ENCODE data around the gene RFTN1. TPM values are rescaled to one million over a fixed set of nuclear protein-coding genes. Genes with fewer than 3 reads are reported as not detected.

The RFTN1 gene
- total RNA-seq, 1 donor from 2014 or later = 26.5 TPM

GRCh38 chr3:16423947-16424673, 89.4 kb downstream of the RFTN1 start:
- DNase-seq (ENCODE audit: low spot score) = no peak
- intact Hi-C loops (cut with DNase I) = no loop called here

DNA sequence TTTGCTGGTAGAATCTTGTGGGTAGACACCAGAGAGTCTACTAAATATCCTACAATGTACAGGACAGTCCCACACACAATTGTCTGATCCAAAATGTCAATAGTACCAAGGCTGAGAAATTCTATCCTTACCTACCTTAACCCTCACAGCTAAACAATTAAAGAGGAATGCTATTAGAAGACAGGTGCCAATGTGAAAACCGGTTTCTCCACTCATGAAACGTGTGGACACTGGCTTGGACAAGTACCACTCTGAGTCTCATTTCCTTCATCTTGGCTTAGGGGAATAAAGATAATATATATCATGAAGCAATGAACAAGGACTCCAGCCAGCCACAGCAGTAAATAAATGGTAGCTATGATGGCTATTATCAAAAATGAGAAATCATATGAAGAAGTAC, 90.2 kb downstream of the RFTN1 start:
- no peak for DNase-seq (ENCODE audit: low spot score)
- intact Hi-C loops (cut with DNase I) = no loop called here

- intact Hi-C loops (cut with DNase I) = no loop called here
- no peak for DNase-seq (ENCODE audit: low spot score)
These were observed 93.8 kb downstream of the RFTN1 start for GRCh38 chr3:16419640-16420241.

DNA sequence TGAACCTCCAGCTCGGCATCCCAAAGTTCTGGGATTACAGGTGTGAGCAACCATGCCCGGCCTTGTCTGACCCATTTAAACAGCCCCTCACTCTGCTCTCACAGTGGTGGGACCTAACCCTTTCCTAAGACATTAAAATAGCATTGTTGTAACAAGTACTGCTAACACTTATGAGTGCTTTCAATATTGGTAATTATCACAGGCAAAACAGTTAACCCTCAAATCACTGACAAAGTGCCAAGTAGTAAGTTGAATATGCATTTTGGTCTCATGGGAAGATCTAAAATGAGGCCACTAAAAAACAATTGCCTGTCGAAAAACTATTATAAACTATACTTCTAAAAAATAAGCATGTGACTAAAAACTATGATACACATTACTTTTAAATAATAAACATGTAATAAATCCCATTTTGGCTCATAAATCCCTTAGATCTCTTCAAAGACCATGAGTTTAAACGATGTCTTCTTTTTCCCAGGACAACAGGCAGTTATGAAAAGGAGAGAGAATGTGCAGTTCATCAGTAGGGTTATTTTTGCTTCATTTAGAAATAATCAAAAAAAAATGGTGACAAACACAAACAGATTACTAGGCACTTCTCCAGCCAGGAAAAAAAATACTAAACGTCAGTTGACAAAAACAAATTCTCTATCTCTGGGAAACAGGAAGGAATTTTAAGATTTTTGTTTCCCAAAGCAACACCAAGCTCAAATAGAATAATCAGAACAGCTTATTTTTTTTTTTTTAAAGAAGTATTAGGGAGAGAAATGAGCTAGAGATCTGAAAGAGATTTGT, 95.4 kb downstream of the RFTN1 start:
- intact Hi-C loops (cut with DNase I) = no loop called here
- no peak for DNase-seq (ENCODE audit: low spot score)

DNA sequence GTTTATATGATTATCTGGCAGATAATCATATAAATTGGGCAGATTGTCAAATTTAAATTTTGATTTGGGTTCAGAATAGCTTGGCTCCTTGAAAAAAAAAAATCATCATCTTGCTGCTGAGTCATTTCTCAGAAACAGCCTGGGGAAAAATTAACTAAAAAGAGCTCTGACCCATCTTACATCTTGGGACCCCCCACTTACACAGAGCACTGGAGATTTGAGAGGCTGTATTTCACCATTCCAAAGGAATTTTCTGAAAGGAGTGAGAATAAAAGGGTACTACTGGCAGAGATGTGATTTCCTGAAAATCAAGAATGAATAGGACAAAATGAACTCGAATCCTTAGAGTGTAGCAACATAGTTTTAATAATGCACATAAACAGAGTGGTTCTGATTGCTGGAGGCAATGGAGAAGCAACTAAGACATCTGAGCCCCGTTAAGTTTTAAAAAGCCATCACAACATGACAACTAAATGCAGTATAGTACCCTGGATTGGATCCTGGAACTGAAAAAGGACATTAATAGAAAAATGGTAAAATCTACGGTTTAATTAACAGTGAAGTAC, 97.5 kb downstream of the RFTN1 start:
- intact Hi-C loops (cut with DNase I) = no loop called here
- DNase-seq (ENCODE audit: low spot score) = no peak

GRCh38 chr3:16413321-16413720, 100.2 kb downstream of the RFTN1 start:
- intact Hi-C loops (cut with DNase I) = no loop called here

DNA sequence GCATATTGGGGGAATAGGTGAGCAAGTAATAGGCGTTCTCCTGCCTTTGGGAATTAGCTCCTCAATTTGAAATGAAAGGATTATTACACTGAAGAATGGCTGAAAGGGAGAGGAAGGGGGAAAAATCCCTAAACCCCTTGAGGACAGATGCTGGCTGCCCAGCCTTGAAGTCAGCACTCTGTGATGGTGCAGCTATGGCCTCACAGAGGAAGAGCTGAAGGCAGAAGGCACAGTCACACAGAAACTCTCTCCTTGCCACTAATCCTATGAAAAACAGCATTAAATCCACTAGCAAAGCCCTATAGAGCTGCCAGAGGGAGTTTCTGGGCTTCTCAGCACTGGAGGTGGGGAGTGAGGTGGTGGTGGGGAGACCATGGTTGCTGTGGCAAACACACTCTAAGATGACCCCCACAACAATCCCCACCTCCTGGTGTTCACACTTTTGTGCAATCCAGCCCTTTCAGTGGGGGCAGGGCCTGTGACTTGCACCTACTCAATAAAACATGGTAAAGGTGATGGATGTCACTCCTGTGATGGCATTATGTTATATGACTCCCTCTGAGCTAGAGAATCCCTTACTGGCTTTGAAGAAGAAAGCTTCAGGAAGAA, 101.2 kb downstream of the RFTN1 start:
- intact Hi-C loops (cut with DNase I) = no loop called here
- no peak for DNase-seq (ENCODE audit: low spot score)

More at GRCh38 chr3:16413321-16413720, 100.2 kb downstream of the RFTN1 start:
- no peak for DNase-seq (ENCODE audit: low spot score)

- intact Hi-C loops (cut with DNase I) = no loop called here
- DNase-seq (ENCODE audit: low spot score) = no peak
These were observed 102.1 kb downstream of the RFTN1 start for GRCh38 chr3:16411441-16411840.

DNA sequence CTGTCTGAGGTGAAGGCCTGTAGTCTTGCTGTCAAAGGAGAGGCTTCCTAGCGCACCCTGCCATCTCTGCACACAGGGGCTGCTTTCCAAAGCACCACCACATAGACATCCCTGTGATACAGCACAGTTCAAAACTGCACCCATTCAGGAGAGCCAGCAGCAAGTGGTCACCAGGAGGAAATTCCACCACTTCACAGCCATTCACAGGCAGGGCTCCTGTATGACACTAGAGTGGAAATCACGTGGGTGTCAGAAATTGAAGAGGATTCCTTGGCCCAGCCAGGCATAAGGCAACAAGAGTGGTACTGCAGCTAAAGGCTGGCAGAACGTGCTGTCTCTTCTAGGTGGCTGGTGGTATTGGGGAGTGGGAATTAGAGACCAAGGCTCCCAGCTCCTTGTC, 102.8 kb downstream of the RFTN1 start:
- intact Hi-C loops (cut with DNase I) = no loop called here

DNA sequence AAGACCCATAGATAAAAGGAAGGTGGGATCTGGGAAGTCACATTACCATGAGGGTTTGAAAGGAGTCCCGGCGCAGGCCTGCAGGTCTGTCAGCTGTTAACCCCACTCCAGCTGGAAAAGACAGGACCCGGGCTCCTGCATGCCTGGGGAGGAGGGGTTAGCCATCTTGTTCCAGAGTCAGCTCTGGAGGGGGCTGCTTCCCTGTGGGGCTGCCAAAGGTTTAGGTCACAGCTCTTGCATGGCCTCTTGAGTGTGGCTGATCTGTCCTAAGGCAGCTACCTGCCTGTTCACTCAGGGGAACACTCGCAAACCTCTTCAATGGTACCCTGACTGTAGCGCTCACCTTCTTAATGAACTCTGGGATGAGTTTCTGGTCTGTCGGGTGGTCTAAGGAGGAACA, 104.5 kb downstream of the RFTN1 start:
- intact Hi-C loops (cut with DNase I) = no loop called here
- DNase-seq (ENCODE audit: low spot score) = no peak

More for the DNA sequence above, 102.8 kb downstream of the RFTN1 start:
- DNase-seq (ENCODE audit: low spot score) = no peak

DNA sequence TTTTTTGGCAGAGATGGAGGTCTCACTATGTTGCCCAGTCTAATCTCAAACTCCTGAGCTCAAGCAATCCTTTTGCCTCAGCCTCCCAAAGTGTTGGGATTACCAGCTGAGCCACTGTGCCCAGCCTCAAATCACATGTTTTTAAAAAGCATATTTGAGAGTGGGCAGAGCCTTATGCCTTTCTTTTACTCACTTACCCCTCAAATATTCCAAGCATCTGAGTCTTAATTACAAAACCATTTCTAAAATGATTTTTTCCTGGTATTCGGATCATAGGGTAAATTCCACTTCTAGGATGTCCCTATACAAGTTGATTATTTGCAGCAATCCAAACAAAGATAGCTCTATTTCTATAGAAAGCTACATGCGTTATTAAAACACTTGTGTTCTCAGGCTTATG, 106.1 kb downstream of the RFTN1 start:
- intact Hi-C loops (cut with DNase I) = no loop called here
- DNase-seq (ENCODE audit: low spot score) = no peak

GRCh38 chr3:16406579-16406978, 106.9 kb downstream of the RFTN1 start:
- intact Hi-C loops (cut with DNase I) = no loop called here
- no peak for DNase-seq (ENCODE audit: low spot score)

DNA sequence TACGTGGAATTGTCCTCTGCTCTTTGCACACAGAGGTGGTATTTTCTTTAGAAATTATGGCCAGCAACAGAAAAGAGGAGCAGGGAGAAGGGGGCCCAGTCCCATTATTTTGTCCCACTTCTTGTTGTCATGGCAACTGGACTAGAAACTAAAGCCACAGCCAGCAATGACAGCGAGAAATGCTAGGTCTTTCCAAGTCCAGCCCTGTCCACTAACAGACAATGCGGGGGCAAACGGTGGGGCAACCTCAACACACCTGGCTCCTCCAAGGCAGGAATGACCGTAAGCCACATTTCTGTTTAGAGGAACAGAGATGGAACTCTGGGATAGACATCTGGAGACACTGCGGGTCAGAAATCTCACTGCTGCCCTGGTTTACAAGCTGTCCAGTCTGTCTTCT, 107.3 kb downstream of the RFTN1 start:
- intact Hi-C loops (cut with DNase I) = no loop called here
- no peak for DNase-seq (ENCODE audit: low spot score)

DNA sequence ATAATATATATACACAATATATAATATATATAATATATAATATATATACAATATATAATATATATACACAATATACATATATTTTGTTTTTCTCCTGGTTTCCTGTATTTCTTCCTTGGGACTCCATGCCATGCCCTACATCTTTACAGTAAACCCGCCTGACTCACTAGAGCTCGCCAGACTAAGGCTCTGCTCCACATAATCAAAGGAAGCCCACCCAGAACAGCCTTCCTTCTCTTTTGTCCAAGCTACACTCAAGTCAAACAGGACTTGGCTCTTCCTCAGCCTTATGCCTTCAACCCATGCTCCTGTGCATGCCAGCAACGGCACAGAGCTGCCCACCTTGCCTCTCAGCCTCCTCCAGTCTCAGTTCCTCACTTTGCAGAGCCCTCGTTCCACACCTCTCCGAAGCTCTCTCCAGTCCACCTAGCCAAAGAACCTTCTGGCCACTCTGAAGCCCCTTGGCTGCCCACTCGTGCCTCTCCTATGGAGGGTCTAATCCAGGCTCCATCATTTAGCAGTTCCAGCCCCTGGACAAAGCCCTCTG, 109.1 kb downstream of the RFTN1 start:
- intact Hi-C loops (cut with DNase I) = no loop called here

DNA sequence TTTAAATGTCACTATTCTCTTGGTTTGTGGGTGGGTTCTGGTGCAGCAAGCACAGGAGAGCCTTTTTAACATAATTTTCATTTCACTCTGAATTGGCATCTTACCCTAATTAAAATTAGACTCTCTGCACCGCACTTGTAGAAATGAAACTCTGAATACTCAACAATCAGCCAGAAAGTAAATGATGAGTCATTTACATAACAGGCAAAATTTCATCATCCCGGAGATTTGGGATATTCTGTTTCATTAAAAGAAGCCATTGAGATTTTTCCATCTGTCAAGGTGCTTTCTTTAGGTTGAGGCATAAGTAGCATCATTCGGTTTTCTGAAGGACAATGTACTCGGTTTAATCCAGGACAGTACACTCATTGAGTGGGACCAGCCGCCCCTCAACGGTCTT, 111.0 kb downstream of the RFTN1 start:
- DNase-seq (ENCODE audit: low spot score) = no peak
- intact Hi-C loops (cut with DNase I) = no loop called here

More for the DNA sequence above, 109.1 kb downstream of the RFTN1 start:
- DNase-seq (ENCODE audit: low spot score) = no peak

DNA sequence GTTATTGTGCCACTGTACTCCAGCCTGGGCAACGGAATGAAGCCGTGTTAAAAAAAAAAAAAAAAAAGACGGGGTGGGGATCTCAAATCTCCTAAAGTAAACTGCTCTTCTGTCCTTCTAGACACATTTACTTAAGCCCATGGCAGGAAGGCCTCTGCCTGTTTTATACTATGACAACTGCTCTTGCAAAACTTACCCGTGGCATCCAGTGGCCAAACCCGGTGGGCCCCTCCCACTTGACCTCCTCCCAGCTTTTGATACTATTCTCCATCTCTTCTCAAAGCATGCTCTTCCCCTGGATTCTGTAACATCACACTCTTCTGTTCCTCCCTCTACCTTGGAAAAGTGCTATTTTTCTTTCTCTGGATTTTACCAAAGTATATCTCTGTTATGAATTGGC, 112.2 kb downstream of the RFTN1 start:
- intact Hi-C loops (cut with DNase I) = no loop called here
- DNase-seq (ENCODE audit: low spot score) = no peak

- intact Hi-C loops (cut with DNase I) = no loop called here
- no peak for DNase-seq (ENCODE audit: low spot score)
These were observed 113.2 kb downstream of the RFTN1 start for GRCh38 chr3:16400106-16400931.

DNA sequence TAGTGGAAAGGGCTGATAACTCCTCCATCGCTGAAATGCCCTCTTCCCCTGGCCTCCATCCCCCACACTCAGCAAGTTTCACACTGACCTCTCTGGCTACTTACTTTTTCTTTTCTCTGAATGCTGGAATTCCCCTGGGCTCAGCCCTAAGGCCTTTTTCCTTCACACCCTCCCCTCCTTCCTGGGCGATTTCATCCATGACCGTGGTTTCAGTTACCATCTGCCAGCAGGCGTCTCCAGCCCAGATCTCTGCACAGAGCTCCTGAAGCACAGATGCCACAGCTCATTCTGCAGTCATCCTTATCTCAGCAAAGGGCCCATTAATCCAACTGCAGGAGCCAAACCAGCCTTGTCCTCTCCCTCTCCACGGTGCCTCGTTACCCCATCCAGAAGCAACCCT, 114.0 kb downstream of the RFTN1 start:
- DNase-seq (ENCODE audit: low spot score) = no peak
- intact Hi-C loops (cut with DNase I) = no loop called here

DNA sequence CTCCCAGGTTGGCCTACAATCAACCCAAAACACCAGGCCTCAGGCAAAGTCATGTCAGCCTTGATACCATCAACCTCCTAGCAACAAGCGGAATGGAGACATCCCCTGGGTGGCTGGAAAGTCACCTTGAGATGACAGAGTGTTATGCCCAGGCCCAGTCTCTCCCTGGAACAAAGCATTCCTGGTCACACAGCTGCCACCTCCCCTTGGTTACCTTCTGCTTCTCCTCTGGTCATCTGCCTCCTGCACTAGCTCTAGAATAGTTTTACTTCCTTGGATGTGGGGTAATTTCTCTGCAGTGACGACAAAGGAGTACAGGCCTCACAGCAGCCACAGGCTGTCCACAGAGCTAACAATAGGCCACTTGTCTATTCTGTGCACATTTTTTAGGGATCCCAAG, 114.9 kb downstream of the RFTN1 start:
- intact Hi-C loops (cut with DNase I) = no loop called here
- no peak for DNase-seq (ENCODE audit: low spot score)

Data from cardiac septum (tissue), 1 donor.